HFFc6 (cell line): ENCODE data around the gene BMP5. TPM values are rescaled to one million over a fixed set of nuclear protein-coding genes. Genes with fewer than 3 reads are reported as not detected.
A peak's percentile ranks its signal among the peaks of the same experiment; 100 is the strongest.

Source experiments
- DNase-seq: peaks from one replicate; pipeline ENCODE4 v3.0.0-alpha.2; 2018
- H3K27ac Mint-ChIP-seq: 2 replicates; pipeline ENCODE4 v1.8.0; 2020; ENCODE audit warnings: mild to moderate bottlenecking, mixed read lengths
- H3K27me3 Mint-ChIP-seq: 2 replicates; pipeline ENCODE4 v1.8.0; 2021; ENCODE audit warnings: mild to moderate bottlenecking, moderate library complexity, mixed read lengths; ENCODE audit not compliant: insufficient read depth
- H3K36me3 Mint-ChIP-seq: 2 replicates; pipeline ENCODE4 v1.8.0; 2021; ENCODE audit warnings: low read depth, mixed read lengths
- H3K4me1 Mint-ChIP-seq: 2 replicates; pipeline ENCODE4 v1.8.0; 2020; ENCODE audit warnings: low read depth, mixed read lengths
- H3K4me3 Mint-ChIP-seq: 2 replicates; pipeline ENCODE4 v1.8.0; 2020; ENCODE audit warnings: mild to moderate bottlenecking, moderate library complexity, mixed read lengths
- H3K9me3 Mint-ChIP-seq: 2 replicates; pipeline ENCODE4 v1.8.0; 2020; ENCODE audit warnings: mild to moderate bottlenecking, mixed read lengths
- CTCF ChIP-seq: fragments of 200-600 bp; sonication (generic); IDR thresholded peaks from 2 replicates; pipeline ENCODE4 v1.5.0; 2021; ENCODE audit warnings: antibody characterized with exemption, mild to moderate bottlenecking
- total RNA-seq, 6 experiments: library from RNA; stranded (reverse); fragmentation: NEBNext Ultra II Directional; extraction: Animal tissue kit (Norgen Biotek cat#: 25700); gene quantifications; 2 replicates in 1 of 6; 3 replicates in 5 of 6; pipeline ENCODE4 v1.2.3, GENCODE V29; 2021

Gene BMP5
- total RNA-seq, 6 experiments from 2014 or later: not detected

DNA sequence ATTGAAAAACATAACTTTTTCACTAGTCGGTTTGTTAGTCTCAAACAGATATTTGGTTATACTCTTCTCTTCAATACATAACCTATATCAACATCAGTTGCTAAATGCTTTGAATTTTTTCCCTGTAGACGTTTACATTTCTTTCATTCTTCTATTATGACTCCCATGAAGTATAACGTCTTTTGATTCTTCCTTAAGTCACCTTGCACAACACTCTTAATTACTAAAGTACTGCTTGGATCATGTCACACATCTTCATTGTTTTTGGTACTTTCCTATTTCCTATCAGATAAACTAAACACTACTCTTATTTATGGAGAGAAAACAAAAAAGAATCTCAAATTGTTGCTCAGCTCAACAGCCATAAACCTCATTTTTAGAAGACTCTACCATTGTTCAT is 23.0 kb upstream of the BMP5 start:
- Mint-ChIP-seq H3K9me3 (no peaks in the 10 kb centered on the region), H3K4me1 (peaks cover 27% of the 10 kb centered on the region), H3K36me3 (no peaks in the 10 kb centered on the region), H3K27me3 (peaks cover 3% of the 10 kb centered on the region; the same call in 1 of the 2 replicates), H3K27ac (no peak overlapping the region; the same call in 1 of the 2 replicates), H3K4me3 (peak overlapping the region; percentile 29)
- TF ChIP-seq CTCF: no peak
- no peak for DNase-seq

- H3K27ac Mint-ChIP-seq: no peak overlapping the region; the same call in 1 of the 2 replicates
- H3K4me1 Mint-ChIP-seq: peaks cover 27% of the 10 kb centered on the region
- no peak for DNase-seq
- H3K36me3 Mint-ChIP-seq: no peaks in the 10 kb centered on the region
- no peak overlapping the region for H3K4me3 Mint-ChIP-seq
- no peaks in the 10 kb centered on the region for H3K9me3 Mint-ChIP-seq
- peaks cover 3% of the 10 kb centered on the region; the same call in 1 of the 2 replicates for H3K27me3 Mint-ChIP-seq
- no peak for TF ChIP-seq CTCF
Observed at GRCh38 chr6:55897346-55897745, 22.0 kb upstream of the BMP5 start.

DNA sequence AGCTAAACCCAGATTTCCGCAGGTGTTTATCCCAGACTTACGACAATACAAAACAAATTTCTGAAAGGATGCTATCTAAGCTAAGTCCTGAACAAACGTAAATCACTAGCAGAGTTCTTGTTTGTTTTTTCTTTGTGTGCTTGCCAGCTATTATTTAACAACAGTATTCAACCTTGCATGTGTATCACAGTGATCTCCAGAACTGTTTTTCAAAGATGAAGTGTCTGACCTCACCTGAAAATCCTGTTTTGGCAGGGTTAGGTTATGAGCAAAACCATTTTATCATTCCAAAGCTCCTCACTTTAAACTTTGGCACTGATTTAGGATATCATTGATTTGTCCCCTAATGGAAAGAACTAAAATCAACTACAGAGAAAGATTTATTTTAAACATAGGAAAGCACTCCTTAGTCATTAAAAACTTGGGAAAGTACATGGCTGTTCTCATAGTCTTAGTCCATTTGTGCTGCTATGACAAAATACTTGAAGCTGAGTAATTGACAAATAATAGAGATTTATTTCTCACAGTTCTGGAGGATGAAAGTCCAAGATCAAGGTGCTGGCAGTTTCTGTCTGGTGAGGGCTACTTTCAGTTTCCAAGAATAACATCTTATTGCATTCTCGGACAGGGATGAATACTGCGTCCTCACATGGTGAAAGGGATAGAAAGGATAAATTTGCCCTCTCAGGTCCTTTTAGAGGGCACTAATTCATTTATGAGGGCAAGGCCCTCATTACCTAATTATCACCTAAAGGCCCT is 20.8 kb upstream of the BMP5 start:
- peaks cover 3% of the 10 kb centered on the region; the same call in 1 of the 2 replicates for H3K27me3 Mint-ChIP-seq
- H3K4me3 Mint-ChIP-seq: no peak overlapping the region
- H3K9me3 Mint-ChIP-seq: no peaks in the 10 kb centered on the region

GRCh38 chr6:55892749-55893357 is 17.5 kb upstream of the BMP5 start:
- H3K4me3 Mint-ChIP-seq: no peak overlapping the region
- DNase-seq: no peak
- H3K9me3 Mint-ChIP-seq: no peaks in the 10 kb centered on the region
- H3K27ac Mint-ChIP-seq: no peak overlapping the region
- peaks cover 15% of the 10 kb centered on the region for H3K4me1 Mint-ChIP-seq
- H3K27me3 Mint-ChIP-seq: peaks cover 3% of the 10 kb centered on the region; the same call in 1 of the 2 replicates
- TF ChIP-seq CTCF: no peak
- H3K36me3 Mint-ChIP-seq: no peaks in the 10 kb centered on the region

More for the DNA sequence above, 20.8 kb upstream of the BMP5 start:
- Mint-ChIP-seq H3K27ac (no peak overlapping the region), H3K4me1 (peaks cover 27% of the 10 kb centered on the region), H3K36me3 (no peaks in the 10 kb centered on the region)
- TF ChIP-seq CTCF: no peak
- DNase-seq: no peak

GRCh38 chr6:55888917-55889316 is 13.5 kb upstream of the BMP5 start:
- Mint-ChIP-seq H3K9me3 (no peaks in the 10 kb centered on the region), H3K36me3 (no peaks in the 10 kb centered on the region), H3K27ac (no peak overlapping the region), H3K4me1 (peaks cover 8% of the 10 kb centered on the region), H3K27me3 (peaks cover 3% of the 10 kb centered on the region; the same call in 1 of the 2 replicates), H3K4me3 (no peak overlapping the region)
- no peak for TF ChIP-seq CTCF
- no peak for DNase-seq
